ENCODE results near the gene RAB3B. TPM values are rescaled to one million over a fixed set of nuclear protein-coding genes. Genes with fewer than 3 reads are reported as not detected.
"Not testable (repeated sequence)": the region's sequence is repeated elsewhere in the genome, so short reads cannot be mapped to it uniquely, and the experiment has no call there.

Gene RAB3B
- total RNA-seq, 1 donor from 2014 or later: 0.51 TPM

DNA sequence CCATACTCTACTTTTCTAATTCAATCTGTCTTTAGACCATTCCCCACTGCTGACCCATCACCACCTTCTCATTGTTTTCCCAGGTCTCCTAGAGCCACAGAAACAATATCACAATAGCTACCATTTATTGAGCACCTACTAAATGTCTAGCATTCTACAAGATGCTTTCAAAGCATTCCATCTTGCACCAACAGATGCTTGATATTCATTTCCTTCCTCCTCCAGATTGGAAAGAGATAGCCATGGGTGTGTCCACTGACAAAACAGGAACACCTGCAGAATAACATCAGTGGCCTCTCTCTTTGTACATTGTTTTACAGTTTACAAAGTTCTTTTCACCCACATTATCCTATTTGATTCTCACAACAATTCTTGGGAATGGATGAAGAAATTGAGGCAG, 2.2 kb downstream of the RAB3B start:
- DNase-seq: no peak

- DNase-seq: no peak
Measured at GRCh38 chr1:51986718-51987117, 3.8 kb downstream of the RAB3B start.

GRCh38 chr1:51982161-51982560, 8.3 kb downstream of the RAB3B start:
- no peak for DNase-seq

DNA sequence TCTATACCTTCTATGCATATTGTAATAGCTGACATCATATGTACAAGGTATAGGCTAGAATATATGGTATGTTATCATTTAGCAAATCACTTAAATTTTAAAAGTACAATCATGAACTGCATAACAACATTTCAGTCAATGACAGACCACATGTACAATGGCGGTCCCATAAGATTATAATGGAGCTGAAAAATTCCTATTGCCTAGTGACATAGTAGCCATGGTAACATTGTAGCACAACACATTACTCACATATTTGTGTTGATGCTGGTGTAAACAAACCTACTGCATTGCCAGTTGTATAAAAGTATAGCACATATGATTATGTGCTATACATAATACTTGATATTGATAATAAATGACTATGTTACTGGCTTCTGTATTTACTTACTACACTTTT, 8.9 kb downstream of the RAB3B start:
- no peak for DNase-seq

GRCh38 chr1:51978099-51978498, 12.4 kb downstream of the RAB3B start:
- DNase-seq: no peak

GRCh38 chr1:51976846-51977602, 13.5 kb downstream of the RAB3B start:
- no peak for DNase-seq

- DNase-seq: no peak
Measured at GRCh38 chr1:51973587-51974474, 16.7 kb downstream of the RAB3B start.

DNA sequence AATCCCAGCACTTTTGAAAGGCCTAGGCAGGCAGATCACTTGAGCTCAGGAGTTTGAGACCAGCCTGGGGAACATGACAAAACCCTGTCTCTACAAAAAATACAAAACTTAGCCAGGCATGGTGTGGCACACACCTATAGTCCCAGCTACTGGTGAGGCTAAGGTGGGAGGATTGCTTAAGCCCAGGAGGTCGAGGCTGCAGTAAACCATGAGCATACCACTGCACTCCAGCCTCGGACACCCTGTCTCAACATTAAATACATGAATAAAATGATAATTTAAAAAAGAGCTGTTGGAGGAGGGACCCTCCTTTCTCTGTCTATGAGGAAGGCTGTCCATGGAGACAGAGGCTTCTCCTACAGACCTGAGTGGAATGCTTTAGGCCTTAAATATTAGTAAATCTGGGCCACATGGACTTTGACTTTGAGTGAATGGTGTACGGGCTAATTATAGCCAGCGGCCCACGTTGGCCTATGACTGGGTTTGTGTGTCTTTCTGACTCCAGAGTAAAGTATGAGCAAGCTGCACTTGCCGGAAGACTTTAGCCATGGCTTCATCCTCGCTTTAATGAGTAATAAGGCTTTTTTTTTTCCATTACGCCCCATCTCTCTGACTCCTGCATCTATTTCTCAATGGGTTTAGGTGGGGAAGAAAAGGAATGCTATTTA, 21.3 kb downstream of the RAB3B start:
- DNase-seq: no peak

GRCh38 chr1:51968632-51969031, 21.9 kb downstream of the RAB3B start:
- DNase-seq: no peak

DNA sequence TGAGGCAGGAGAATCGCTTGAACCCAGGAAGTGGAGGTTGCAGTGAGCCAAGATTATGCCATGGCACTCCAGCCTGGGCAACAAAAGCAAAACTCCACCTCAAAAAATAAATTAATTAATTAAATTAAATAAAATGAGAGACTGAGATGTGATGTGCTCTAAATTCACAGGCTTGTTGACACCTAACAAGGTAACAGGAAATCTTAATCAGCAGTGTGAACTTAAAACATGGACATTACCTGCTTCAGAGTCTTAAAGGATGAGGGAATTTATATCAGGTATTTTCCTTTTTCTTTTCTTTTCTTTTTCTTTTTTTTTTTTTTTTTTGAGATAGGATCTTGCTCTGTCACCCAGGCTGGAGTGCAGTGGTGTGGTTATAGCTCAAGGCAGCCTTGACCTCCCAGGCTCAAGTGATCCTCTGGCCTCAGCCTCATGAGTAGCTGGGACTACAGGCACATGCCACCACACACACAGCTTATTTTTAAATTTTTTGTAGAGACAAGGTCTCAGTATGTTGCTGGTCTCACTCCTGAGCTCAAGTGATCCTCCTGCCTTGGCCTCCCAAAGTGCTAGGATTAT, 23.2 kb downstream of the RAB3B start:
- not testable (repeated sequence) for DNase-seq

DNA sequence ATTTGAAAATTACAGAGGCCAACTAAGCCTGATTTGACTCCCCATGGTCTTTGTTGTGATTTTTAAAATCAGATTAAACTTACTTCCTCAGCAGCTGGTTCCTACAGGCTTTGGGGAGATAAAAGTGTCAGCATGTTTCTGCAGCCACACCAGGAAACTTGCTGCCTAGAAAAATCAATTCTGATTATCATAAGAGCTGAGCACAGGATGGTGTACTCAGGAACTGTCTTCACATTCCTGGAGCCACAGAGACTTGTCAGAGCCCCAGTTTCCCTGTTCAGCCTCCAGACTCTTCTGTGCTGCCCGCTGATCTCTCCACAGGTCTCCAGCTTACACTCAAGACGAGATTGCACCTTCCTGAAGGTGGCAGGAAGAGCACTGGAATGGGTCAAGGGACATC, 23.9 kb downstream of the RAB3B start:
- DNase-seq: no peak

DNA sequence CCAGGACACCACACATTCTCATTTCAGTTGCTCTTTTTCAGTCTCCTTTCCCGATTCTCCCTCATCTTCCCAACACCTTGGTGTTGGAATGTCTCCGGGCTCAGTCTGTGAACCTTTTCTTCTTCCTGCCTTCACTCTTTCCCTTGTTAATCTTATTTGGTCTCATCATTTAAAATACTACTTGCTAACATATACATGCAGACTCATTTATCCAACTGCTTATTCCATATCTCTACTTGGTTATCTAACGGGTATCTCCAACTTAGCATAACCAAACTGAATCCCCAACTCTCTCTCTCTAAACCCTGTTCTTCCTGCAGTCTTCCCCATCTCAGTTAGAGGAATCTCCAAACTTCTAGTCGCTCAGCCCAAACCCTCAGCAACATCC, 26.2 kb downstream of the RAB3B start:
- DNase-seq: no peak

- DNase-seq: no peak
Measured at GRCh38 chr1:51963592-51964308, 26.8 kb downstream of the RAB3B start.

DNA sequence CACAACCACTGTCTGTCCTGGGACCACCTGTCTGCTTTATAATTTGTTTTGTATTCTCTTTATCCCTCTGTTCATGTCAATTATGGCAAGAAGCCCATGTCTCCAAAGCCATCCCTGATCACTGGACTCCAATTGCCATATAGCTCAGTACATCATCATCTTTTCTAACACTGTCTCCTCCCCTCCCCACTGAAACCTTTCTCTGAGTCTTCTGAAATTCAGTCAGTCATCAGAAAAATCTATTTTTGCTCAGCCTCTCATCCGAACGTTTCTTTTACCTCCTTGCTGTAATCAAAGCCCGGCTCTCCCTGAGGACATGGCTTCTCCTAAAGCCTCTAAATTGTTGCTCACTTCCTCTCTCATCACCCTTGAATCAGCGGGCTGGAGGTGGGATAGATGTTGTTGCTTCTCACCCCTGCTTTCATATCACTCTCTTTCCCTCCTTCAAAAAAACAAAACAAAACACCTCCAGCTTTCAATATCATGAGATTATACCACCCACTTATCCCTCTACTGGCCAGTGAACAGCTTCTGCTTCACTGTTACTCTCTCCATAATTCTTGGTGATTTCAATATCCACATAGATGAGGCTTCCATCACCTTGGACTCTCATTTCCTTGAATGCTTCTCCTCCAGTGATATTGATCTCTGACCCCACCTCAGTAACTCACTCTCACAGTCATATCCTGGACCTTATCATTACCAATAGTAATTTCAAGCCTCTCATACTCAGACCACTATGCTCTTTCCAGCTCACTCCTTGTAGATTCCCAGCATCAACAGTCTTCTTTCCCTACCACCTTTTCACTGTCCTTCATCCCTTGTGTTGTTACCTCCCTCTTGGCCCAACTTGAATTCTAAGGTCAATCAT, 27.8 kb downstream of the RAB3B start:
- no peak for DNase-seq

GRCh38 chr1:51961954-51962353, 28.5 kb downstream of the RAB3B start:
- DNase-seq: no peak

DNA sequence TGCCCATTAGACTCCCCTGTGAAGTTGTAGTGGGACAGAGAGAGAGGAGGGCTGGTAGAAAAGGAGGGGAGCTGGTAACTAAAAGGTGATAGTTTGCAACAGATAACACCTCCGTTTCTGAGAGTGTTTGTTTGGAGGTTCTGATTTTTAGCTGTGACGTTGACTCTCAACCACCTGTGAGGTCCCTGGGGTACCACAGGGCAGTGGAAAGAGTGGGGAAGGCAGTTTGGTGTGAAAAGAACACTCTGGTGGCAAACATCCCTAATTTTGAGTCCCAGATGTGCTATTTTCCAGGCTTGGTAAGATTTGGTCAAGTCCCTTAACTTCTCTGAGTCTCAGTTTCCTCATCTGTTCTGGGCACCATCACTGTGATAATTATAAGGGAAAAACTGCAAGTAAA, 29.3 kb downstream of the RAB3B start:
- no peak for DNase-seq

- DNase-seq: no peak
Measured at GRCh38 chr1:51960262-51960661, 30.2 kb downstream of the RAB3B start.

DNA sequence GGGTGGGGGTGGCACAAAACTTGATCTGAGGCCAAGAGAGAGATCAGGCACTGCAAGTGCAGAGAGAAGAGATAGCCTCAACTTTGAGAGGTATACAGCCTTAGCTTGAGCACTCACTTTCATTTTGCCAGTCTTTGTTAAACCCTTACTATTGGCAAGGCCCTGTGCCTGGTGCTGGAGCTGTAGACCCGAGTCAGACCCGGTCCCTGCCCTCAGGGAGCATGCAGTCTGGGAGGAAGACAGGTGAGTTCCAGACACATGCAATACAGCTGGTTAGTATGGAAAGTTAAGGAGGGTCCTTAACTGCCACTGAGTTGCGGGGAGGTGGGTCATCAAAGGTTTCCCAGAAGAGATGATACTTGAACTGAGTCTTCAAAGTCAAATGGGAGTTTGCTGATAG, 31.7 kb downstream of the RAB3B start:
- no peak for DNase-seq

GRCh38 chr1:51957618-51958017, 32.9 kb downstream of the RAB3B start:
- DNase-seq: no peak

DNA sequence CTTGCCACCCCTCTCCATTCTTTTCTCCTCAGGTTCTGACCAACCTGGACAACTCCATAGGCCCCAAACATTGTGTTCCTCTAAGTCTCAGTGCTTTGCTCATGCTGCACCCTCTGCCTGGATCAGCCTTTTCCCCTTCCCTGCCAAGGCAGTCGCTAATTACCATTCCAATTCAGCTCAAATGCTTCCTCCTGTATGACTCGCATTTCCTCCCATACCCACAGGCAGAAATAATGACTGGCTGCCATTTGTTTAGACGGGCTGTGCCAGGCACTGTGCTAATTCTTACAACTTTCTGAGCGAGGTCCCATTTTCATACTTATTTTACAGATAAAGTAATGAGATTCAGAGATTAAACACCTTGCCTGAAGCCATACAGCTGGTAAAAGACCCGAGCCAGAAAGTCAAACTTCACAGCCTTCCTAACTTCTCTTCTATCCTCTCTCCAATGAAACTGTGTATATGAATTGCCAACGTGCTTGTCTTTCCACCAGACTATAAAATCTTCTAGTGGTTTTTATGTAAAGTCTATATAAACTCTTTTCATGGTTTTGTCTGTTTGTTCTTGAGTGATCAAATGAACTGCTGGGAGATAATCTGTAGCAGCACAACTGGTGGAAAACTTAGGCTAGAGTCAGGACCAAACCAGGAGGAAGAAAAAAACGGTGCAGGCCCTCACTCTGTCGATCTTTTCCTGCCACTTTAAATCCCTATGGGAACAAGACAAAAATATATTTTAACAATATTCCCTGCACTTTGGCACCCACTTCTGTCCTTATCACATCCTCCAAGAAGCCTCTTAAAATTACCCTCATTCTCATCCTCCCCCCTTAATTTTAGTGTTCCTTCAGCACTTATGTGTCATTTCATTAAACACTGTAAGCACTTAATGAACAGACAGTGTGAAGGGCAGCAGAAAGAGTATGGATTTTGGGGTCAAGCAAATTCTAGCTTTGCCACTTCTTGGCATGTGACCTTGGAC, 33.7 kb downstream of the RAB3B start:
- no peak for DNase-seq
